ENCODE measurements around the gene IL1RAPL2. TPM values are rescaled to one million over a fixed set of nuclear protein-coding genes. Genes with fewer than 3 reads are reported as not detected.

The IL1RAPL2 gene
- total RNA-seq, 1 donor: not detected

DNA sequence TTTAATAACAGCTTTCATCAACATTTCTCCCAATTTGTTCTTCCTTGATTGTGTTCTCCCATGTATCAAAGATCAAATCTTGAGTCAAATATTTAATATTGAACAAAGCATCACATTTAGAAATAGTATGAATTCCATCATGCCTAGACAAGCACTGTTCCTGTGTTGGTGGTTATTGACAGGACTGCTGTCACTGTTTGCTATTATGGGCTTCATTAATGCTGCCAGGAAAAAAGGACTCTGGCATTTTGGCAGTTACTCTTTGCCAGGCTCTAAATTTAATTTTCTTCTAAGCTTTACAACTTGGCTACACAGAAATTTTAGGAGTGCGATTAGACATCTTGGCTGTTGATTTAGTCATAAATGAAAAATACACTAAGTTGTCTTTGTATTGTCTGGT lies 960.4 kb downstream of the IL1RAPL2 start:
- Histone ChIP-seq H3K27me3 (ENCODE audit: insufficient read depth, low read length) (no peaks in the 10 kb centered on the region), H3K4me1 (ENCODE audit: insufficient read depth, low read length) (no peaks in the 10 kb centered on the region), H3K9me3 (ENCODE audit: low read depth, low read length) (no peaks in the 10 kb centered on the region), H2AFZ (ENCODE audit: low read length) (no peak overlapping the region), H3K4me2 (ENCODE audit: insufficient read depth, low read length) (no peak overlapping the region), H3K27ac (ENCODE audit: low read depth, low read length) (no peak overlapping the region), H4K20me1 (ENCODE audit: insufficient read depth, low read length) (no peaks in the 10 kb centered on the region), H3K4me3 (ENCODE audit: insufficient read depth, low read length) (no peak overlapping the region), H3K79me2 (ENCODE audit: insufficient read depth, low read length) (no peaks in the 10 kb centered on the region), H3K36me3 (ENCODE audit: insufficient read depth, low read length) (no peaks in the 10 kb centered on the region)
- TF ChIP-seq, protein P1, sequence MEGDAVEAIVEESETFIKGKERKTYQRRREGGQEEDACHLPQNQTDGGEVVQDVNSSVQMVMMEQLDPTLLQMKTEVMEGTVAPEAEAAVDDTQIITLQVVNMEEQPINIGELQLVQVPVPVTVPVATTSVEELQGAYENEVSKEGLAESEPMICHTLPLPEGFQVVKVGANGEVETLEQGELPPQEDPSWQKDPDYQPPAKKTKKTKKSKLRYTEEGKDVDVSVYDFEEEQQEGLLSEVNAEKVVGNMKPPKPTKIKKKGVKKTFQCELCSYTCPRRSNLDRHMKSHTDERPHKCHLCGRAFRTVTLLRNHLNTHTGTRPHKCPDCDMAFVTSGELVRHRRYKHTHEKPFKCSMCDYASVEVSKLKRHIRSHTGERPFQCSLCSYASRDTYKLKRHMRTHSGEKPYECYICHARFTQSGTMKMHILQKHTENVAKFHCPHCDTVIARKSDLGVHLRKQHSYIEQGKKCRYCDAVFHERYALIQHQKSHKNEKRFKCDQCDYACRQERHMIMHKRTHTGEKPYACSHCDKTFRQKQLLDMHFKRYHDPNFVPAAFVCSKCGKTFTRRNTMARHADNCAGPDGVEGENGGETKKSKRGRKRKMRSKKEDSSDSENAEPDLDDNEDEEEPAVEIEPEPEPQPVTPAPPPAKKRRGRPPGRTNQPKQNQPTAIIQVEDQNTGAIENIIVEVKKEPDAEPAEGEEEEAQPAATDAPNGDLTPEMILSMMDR (IDR thresholded peaks at IDR 0.05; ENCODE audit: extremely low read depth, low read depth, low read length): no peak
- no peak for DNase-seq (ENCODE audit: insufficient read length, low spot score, missing footprints)

DNA sequence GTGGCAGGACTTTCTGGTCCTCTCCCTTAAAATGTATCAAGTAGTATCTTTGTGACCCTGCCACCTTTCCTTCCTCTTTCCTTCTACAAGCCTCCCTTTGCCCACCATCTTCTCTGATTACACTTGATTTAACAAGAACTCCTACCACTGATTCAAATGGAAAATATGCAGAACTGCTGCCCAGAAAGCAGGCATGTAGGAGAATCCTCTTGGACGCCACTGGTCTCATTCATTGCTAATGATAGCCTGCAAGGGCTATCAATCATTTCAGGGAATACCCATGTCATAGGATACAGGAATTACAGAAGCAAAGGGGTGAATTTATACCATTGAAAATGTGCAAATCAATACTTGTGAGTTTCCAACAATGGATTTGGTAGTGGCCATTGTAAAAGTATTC lies 961.8 kb downstream of the IL1RAPL2 start:
- no peak overlapping the region for H3K4me3 ChIP-seq (ENCODE audit: insufficient read depth, low read length)
- H3K27ac ChIP-seq (ENCODE audit: low read depth, low read length): no peak overlapping the region
- no peak overlapping the region for H2AFZ ChIP-seq (ENCODE audit: low read length)
- H4K20me1 ChIP-seq (ENCODE audit: insufficient read depth, low read length): no peaks in the 10 kb centered on the region
- TF ChIP-seq, protein P1 (IDR thresholded peaks at IDR 0.05; ENCODE audit: extremely low read depth, low read depth, low read length): no peak
- no peak overlapping the region for H3K4me2 ChIP-seq (ENCODE audit: insufficient read depth, low read length)
- DNase-seq (ENCODE audit: insufficient read length, low spot score, missing footprints): no peak
- H3K79me2 ChIP-seq (ENCODE audit: insufficient read depth, low read length): no peaks in the 10 kb centered on the region
- no peaks in the 10 kb centered on the region for H3K27me3 ChIP-seq (ENCODE audit: insufficient read depth, low read length)
- H3K36me3 ChIP-seq (ENCODE audit: insufficient read depth, low read length): no peaks in the 10 kb centered on the region
- H3K4me1 ChIP-seq (ENCODE audit: insufficient read depth, low read length): no peaks in the 10 kb centered on the region
- no peaks in the 10 kb centered on the region for H3K9me3 ChIP-seq (ENCODE audit: low read depth, low read length)

GRCh38 chrX:105533951-105534350 lies 968.0 kb downstream of the IL1RAPL2 start:
- H3K27ac ChIP-seq (ENCODE audit: low read depth, low read length): no peak overlapping the region

DNA sequence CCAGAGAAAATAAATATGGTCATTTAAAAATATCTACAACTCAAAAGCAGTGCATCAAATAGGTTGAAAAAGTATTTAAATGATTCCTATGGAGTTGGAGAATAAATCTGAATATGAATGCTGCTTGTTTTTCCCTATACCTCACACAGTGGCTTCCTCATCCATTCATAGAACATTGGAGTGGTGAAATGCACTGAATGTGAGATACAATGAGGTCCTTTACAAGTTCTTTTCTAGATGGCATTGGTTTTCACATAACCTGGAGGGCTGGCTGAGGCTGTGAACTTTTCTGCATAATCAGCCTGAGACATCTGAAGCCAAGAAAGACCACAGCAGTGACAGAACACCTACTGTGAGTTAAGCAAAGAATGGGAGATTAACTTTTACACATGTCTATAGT lies 977.3 kb downstream of the IL1RAPL2 start:
- TF ChIP-seq, protein P1 (IDR thresholded peaks at IDR 0.05; ENCODE audit: extremely low read depth, low read depth, low read length): no peak
- no peak overlapping the region for H2AFZ ChIP-seq (ENCODE audit: low read length)
- peaks cover 3% of the 10 kb centered on the region for H3K9me3 ChIP-seq (ENCODE audit: low read depth, low read length)
- H3K4me2 ChIP-seq (ENCODE audit: insufficient read depth, low read length): no peak overlapping the region
- no peak for DNase-seq (ENCODE audit: insufficient read length, low spot score, missing footprints)
- H4K20me1 ChIP-seq (ENCODE audit: insufficient read depth, low read length): no peaks in the 10 kb centered on the region
- no peak overlapping the region for H3K27ac ChIP-seq (ENCODE audit: low read depth, low read length)
- no peak overlapping the region for H3K4me3 ChIP-seq (ENCODE audit: insufficient read depth, low read length)
- H3K4me1 ChIP-seq (ENCODE audit: insufficient read depth, low read length): no peaks in the 10 kb centered on the region
- H3K79me2 ChIP-seq (ENCODE audit: insufficient read depth, low read length): no peaks in the 10 kb centered on the region
- H3K27me3 ChIP-seq (ENCODE audit: insufficient read depth, low read length): no peaks in the 10 kb centered on the region
- H3K36me3 ChIP-seq (ENCODE audit: insufficient read depth, low read length): no peaks in the 10 kb centered on the region

More at GRCh38 chrX:105533951-105534350, 968.0 kb downstream of the IL1RAPL2 start:
- H3K4me1 ChIP-seq (ENCODE audit: insufficient read depth, low read length): no peaks in the 10 kb centered on the region
- DNase-seq (ENCODE audit: insufficient read length, low spot score, missing footprints): no peak
- H2AFZ ChIP-seq (ENCODE audit: low read length): no peak overlapping the region
- H3K79me2 ChIP-seq (ENCODE audit: insufficient read depth, low read length): no peaks in the 10 kb centered on the region
- no peaks in the 10 kb centered on the region for H4K20me1 ChIP-seq (ENCODE audit: insufficient read depth, low read length)
- TF ChIP-seq, protein P1 (IDR thresholded peaks at IDR 0.05; ENCODE audit: extremely low read depth, low read depth, low read length): no peak
- H3K36me3 ChIP-seq (ENCODE audit: insufficient read depth, low read length): no peaks in the 10 kb centered on the region
- H3K9me3 ChIP-seq (ENCODE audit: low read depth, low read length): no peaks in the 10 kb centered on the region
- no peak overlapping the region for H3K4me3 ChIP-seq (ENCODE audit: insufficient read depth, low read length)
- no peak overlapping the region for H3K4me2 ChIP-seq (ENCODE audit: insufficient read depth, low read length)
- no peaks in the 10 kb centered on the region for H3K27me3 ChIP-seq (ENCODE audit: insufficient read depth, low read length)
